OCI-LY1 (cell line): ENCODE measurements around the gene MYL12B.
A peak's percentile ranks its signal among the peaks of the same experiment; 100 is the strongest.

Experiments used
- H2AFZ ChIP-seq: fragments of 200-600 bp; sonication (generic), shearing (Covaris generic); 2 replicates; pipeline ENCODE4 v1.6.0; 2014; ENCODE audit warnings: antibody characterized with exemption, mild to moderate bottlenecking, low read length
- H3F3A ChIP-seq: fragments of 200-600 bp; sonication (generic), shearing (Covaris generic); 2 replicates; pipeline ENCODE4 v1.6.0; 2014; ENCODE audit warnings: mild to moderate bottlenecking, antibody characterized with exemption, low read length, moderate library complexity; ENCODE audit not compliant: insufficient read depth
- H3K27ac ChIP-seq: fragments of 200-600 bp; sonication (generic); 2 replicates; pipeline ENCODE4 v1.5.1; 2014; ENCODE audit warnings: low read length, mixed run types, mild to moderate bottlenecking, low read depth; ENCODE audit not compliant: poor library complexity, severe bottlenecking
- H3K27me3 ChIP-seq: fragments of 200-600 bp; sonication (generic); 2 replicates; pipeline ENCODE4 v1.6.0; 2014; ENCODE audit warnings: antibody characterized with exemption, mild to moderate bottlenecking, low read length, moderate library complexity; ENCODE audit not compliant: insufficient read depth
- H3K36me3 ChIP-seq: fragments of 200-600 bp; sonication (generic); 2 replicates; pipeline ENCODE4 v1.6.1; 2014; ENCODE audit warnings: mild to moderate bottlenecking, antibody characterized with exemption, low read length, moderate library complexity, mixed read lengths; ENCODE audit not compliant: insufficient read depth
- H3K4me1 ChIP-seq: fragments of 200-600 bp; sonication (generic); 2 replicates; pipeline ENCODE4 v1.5.1; 2014; ENCODE audit warnings: mild to moderate bottlenecking, low read length, moderate library complexity; ENCODE audit not compliant: insufficient read depth, severe bottlenecking
- H3K4me2 ChIP-seq: fragments of 200-600 bp; sonication (generic), shearing (Covaris generic); 2 replicates; pipeline ENCODE4 v1.6.1; 2014; ENCODE audit warnings: low read length
- H3K4me3 ChIP-seq: fragments of 200-600 bp; sonication (generic); 2 replicates; pipeline ENCODE4 v1.5.1; 2014; ENCODE audit warnings: low read length, low read depth, mild to moderate bottlenecking, mixed read lengths; ENCODE audit not compliant: poor library complexity, severe bottlenecking
- H3K79me2 ChIP-seq: fragments of 200-600 bp; shearing (Covaris generic); 2 replicates; pipeline ENCODE4 v1.6.1; 2016; ENCODE audit warnings: mixed run types, low read length, mixed read lengths; ENCODE audit not compliant: insufficient read depth
- H3K9ac ChIP-seq: fragments of 200-600 bp; sonication (generic), shearing (Covaris generic); 2 replicates; pipeline ENCODE4 v1.6.1; 2014; ENCODE audit warnings: mild to moderate bottlenecking, low read length, mixed read lengths
- H3K9me2 ChIP-seq: fragments of 200-600 bp; sonication (generic), shearing (Covaris generic); 2 replicates; pipeline ENCODE4 v1.6.1; 2014; ENCODE audit warnings: low read depth, mild to moderate bottlenecking, low read length, mixed read lengths
- H3K9me3 ChIP-seq: fragments of 200-600 bp; shearing (Covaris generic); 2 replicates; pipeline ENCODE4 v1.6.1; 2014; ENCODE audit warnings: low read length, mixed read lengths
- H4K20me1 ChIP-seq: fragments of 200-600 bp; sonication (generic), shearing (Covaris generic); 2 replicates; pipeline ENCODE4 v1.6.0; 2016; ENCODE audit warnings: mild to moderate bottlenecking, low read length; ENCODE audit not compliant: insufficient read depth
- EZH2 ChIP-seq: fragments of 200-600 bp; sonication (generic), shearing (Covaris generic); IDR thresholded peaks from 2 replicates; pipeline ENCODE4 v1.8.0; 2017; ENCODE audit warnings: borderline replicate concordance, mixed run types, mild to moderate bottlenecking, antibody characterized with exemption, low read length, moderate library complexity, mixed read lengths
- TF ChIP-seq, protein P1 (sequence below): fragments of 200-600 bp; sonication (generic), shearing (Covaris generic); IDR thresholded peaks from 2 replicates; pipeline ENCODE4 v1.5.1; 2017; ENCODE audit warnings: mild to moderate bottlenecking, antibody characterized with exemption, low read length, moderate library complexity, mixed read lengths

MYL12B gene

DNA sequence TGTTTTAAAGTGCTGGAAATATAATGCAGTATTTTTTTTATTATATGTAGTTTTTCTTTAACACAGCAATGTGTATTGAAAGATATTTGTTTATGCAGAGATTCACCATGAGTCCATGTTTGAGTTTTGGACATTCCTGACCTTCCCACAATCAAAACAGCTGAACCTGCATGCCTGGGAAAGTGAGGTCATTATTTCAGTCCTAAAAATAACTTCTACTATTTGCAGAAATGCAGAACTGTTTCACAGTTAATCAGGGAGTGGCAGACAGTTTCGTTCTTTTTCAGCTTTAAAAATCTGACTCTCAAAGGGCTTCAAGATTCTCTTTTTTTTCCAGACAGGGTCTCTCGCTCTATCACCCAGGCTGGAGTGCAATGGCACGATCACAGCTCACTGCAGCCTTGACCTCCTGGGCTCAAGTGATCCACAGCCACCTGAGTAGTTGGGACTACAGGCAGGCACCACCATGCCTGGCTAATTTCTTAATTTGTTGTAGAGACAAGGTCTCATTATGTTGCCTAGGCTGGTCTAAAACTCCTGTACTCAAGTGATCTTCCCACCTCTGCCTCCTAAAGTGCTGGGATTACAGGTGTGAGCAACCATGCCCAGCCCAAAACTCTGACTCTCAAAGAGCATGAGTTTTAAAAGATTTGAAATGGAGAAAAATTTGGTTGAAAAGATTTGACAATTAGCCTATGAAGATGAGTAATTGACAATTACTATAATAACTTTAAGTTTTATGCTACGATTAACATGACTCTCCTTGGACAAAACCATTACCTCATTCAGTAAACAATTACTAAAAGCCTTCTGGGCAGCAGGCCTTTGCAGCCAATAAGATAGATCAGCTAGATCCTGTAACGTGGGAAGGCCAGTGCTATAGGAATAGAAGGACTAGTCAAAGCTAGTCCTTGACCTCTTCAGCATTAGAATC, 5.0 kb upstream of the MYL12B start:
- H3K4me3 ChIP-seq = no peak overlapping the region
- no peak overlapping the region for H3K27ac ChIP-seq
- no peaks in the 10 kb centered on the region for H3K79me2 ChIP-seq
- TF ChIP-seq, protein P1, sequence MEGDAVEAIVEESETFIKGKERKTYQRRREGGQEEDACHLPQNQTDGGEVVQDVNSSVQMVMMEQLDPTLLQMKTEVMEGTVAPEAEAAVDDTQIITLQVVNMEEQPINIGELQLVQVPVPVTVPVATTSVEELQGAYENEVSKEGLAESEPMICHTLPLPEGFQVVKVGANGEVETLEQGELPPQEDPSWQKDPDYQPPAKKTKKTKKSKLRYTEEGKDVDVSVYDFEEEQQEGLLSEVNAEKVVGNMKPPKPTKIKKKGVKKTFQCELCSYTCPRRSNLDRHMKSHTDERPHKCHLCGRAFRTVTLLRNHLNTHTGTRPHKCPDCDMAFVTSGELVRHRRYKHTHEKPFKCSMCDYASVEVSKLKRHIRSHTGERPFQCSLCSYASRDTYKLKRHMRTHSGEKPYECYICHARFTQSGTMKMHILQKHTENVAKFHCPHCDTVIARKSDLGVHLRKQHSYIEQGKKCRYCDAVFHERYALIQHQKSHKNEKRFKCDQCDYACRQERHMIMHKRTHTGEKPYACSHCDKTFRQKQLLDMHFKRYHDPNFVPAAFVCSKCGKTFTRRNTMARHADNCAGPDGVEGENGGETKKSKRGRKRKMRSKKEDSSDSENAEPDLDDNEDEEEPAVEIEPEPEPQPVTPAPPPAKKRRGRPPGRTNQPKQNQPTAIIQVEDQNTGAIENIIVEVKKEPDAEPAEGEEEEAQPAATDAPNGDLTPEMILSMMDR = no peak
- no peak for TF ChIP-seq EZH2
- H2AFZ ChIP-seq = no peak overlapping the region
- no peaks in the 10 kb centered on the region for H3K9me2 ChIP-seq
- H3K36me3 ChIP-seq = peaks cover 59% of the 10 kb centered on the region
- no peaks in the 10 kb centered on the region for H4K20me1 ChIP-seq
- H3F3A ChIP-seq = no peaks in the 10 kb centered on the region
- no peaks in the 10 kb centered on the region for H3K27me3 ChIP-seq
- H3K4me2 ChIP-seq = no peak overlapping the region
- H3K4me1 ChIP-seq = peaks cover 10% of the 10 kb centered on the region
- H3K9me3 ChIP-seq = no peaks in the 10 kb centered on the region
- H3K9ac ChIP-seq = no peak overlapping the region

- Histone ChIP-seq H4K20me1 (no peaks in the 10 kb centered on the region), H3K9ac (no peak overlapping the region), H2AFZ (no peak overlapping the region), H3K4me3 (no peak overlapping the region), H3K27me3 (no peaks in the 10 kb centered on the region), H3K9me2 (no peaks in the 10 kb centered on the region), H3K27ac (no peak overlapping the region), H3K79me2 (peaks cover 2% of the 10 kb centered on the region), H3K4me2 (no peak overlapping the region), H3F3A (no peaks in the 10 kb centered on the region), H3K9me3 (no peaks in the 10 kb centered on the region), H3K4me1 (peaks cover 10% of the 10 kb centered on the region), H3K36me3 (peaks cover 56% of the 10 kb centered on the region)
- TF ChIP-seq, protein P1 = no peak
- TF ChIP-seq EZH2 = no peak
Measured at GRCh38 chr18:3257627-3258120, 4.3 kb upstream of the MYL12B start.

DNA sequence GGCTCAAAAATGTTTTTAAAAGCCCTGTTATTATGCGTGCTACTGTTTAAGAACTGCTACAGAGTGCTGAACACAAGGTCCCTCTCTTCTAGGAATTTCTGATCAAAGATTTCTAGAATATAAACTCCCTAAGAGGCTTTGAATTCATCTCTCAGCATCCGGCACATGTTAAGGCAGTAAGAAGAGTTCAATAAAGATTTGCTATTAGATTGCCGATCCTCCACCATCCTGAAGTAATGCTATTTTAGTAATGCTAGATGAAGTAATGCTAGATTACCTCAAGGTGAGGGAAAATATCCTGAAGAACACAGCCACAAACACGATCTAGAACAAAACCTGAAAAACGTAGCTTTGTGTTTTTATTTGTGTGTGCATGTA, 949 bp upstream of the MYL12B start:
- Histone ChIP-seq H2AFZ (no peak overlapping the region), H3K9me2 (no peaks in the 10 kb centered on the region), H3F3A (no peaks in the 10 kb centered on the region), H3K27ac (peak overlapping the region; percentile 73), H3K9me3 (no peaks in the 10 kb centered on the region), H3K4me2 (peak overlapping the region; percentile 69), H4K20me1 (no peaks in the 10 kb centered on the region), H3K4me1 (peaks cover 39% of the 10 kb centered on the region), H3K27me3 (no peaks in the 10 kb centered on the region), H3K9ac (peak overlapping the region; percentile 96), H3K36me3 (peaks cover 23% of the 10 kb centered on the region), H3K4me3 (peak overlapping the region; percentile 95), H3K79me2 (peaks cover 35% of the 10 kb centered on the region)
- TF ChIP-seq, protein P1 = no peak
- TF ChIP-seq EZH2 = no peak
